Sigmoid colon (tissue), 6 donors: ENCODE measurements around the gene SMIM45.

Source experiments
- DNase-seq: peaks from one replicate; pipeline ENCODE4 v3.0.0-alpha.2; 2019
- H3K27ac ChIP-seq, 4 donors: fragments of 200-600 bp; sonication (generic); one replicate each; pipeline ENCODE4 v1.5.1; 2016 to 2019; ENCODE audit warnings: mild to moderate bottlenecking in 1 of 4
- H3K27me3 ChIP-seq, 3 donors: fragments of 200-600 bp; sonication (generic); one replicate each; pipeline ENCODE4 v1.5.1; 2019; ENCODE audit warnings: mild to moderate bottlenecking in 1 of 3
- H3K36me3 ChIP-seq, 4 donors: fragments of 200-600 bp; sonication (generic); one replicate each; pipeline ENCODE4 v1.5.1; 2016 to 2019
- H3K4me1 ChIP-seq, 4 donors: fragments of 200-600 bp; sonication (generic); one replicate each; pipeline ENCODE4 v1.5.1; 2017 to 2019
- H3K4me3 ChIP-seq, 4 donors: fragments of 200-600 bp; sonication (generic); one replicate each; pipeline ENCODE4 v1.5.1; 2017 to 2019; ENCODE audit warnings: mild to moderate bottlenecking in 2 of 4, moderate library complexity in 1 of 4
- H3K9me3 ChIP-seq, 4 donors: fragments of 200-600 bp in 3 of 4; sonication (generic) in 3 of 4; one replicate each; pipeline versions ENCODE4 v1.5.1 to v1.6.1; 2013 to 2019
- CTCF ChIP-seq, 4 experiments: fragments of 450-650 bp in 3 of 4; fragments of 200-600 bp in 1 of 4; IDR thresholded peaks; one replicate each; pipeline ENCODE4 v1.5.1; 2016 to 2019; ENCODE audit warnings: antibody characterized with exemption in 4 of 4, mild to moderate bottlenecking in 3 of 4, moderate library complexity in 2 of 4
- EP300 ChIP-seq, 4 donors: sonication (generic); formaldehyde crosslinking; IDR thresholded peaks; one replicate each; pipeline ENCODE4 v1.6.1; 2017; ENCODE audit warnings: antibody characterized with exemption in 4 of 4
- POLR2A ChIP-seq, 2 donors: fragments of 450-650 bp; IDR thresholded peaks; one replicate each; pipeline ENCODE4 v1.6.1; 2016; ENCODE audit warnings: antibody characterized with exemption in 2 of 2, mild to moderate bottlenecking in 2 of 2, moderate library complexity in 2 of 2
- POLR2AphosphoS5 ChIP-seq, 4 donors: sonication (generic); formaldehyde crosslinking; IDR thresholded peaks; one replicate each; pipeline ENCODE4 v1.6.1; 2017; ENCODE audit warnings: antibody characterized with exemption in 4 of 4
- WGBS, 2 donors: extraction: QIAGEN DNeasy Blood & Tissue Kit; methylation state at CpG; one replicate each; pipeline ENCODE4 v1.1.7; 2013; 5-methylcytosine and 5-hydroxymethylcytosine counted together
- intact Hi-C: fragments of 100-400 bp; cut with DNase I; formaldehyde crosslinking; loops from one replicate; pipeline ENCODE4 v1.15.1; 2023
- donor health status: healthy with polysubstance abuse.
- donor health status: healthy.

Gene SMIM45

DNA sequence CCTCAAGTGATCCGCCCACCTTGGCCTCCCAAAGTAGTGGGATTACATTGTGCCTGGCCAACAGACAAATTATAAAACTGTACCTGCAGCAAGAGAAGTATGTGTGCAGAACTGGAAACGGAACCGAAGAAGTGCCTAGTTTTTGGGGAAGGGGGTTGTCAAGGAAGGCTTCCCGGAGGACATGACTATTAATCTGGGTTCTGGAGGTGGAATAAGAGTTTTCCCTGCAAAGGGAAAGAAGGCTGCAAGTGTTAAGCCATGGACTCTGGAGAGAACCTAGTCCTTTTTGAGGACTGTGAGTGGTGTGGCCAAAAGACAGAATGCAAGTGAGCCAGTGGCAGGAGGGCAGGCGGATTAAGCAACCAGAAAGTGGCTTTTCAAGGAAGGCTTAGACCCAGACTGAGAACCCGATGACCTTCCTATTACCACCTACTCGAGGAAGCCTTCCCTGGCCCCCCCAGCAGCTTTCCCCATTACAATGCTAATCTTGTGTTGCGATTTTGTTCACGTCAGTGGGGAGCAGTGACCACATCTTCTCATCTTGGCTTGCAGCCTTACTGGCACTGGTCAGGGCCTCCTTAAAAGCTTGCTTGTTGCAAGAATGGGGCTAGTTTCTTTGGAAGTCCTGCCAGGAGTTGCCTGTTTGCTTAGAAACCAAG lies 11.6 kb downstream of the SMIM45 start:
- H3K27ac ChIP-seq = no peak overlapping the region
- no peaks in the 10 kb centered on the region for H3K9me3 ChIP-seq
- WGBS, 2 donors = 82 to 85% methylated on average over 9 of the region's 9 CpGs
- TF ChIP-seq POLR2AphosphoS5 (IDR thresholded peaks at IDR 0.05) (no peak), EP300 (IDR thresholded peaks at IDR 0.05) (no peak), CTCF (IDR thresholded peaks at IDR 0.05) (no peak), POLR2A (IDR thresholded peaks at IDR 0.05) (no peak)
- no peaks in the 10 kb centered on the region for H3K27me3 ChIP-seq
- H3K36me3 ChIP-seq = no peaks in the 10 kb centered on the region
- intact Hi-C loops = no loop called here
- DNase-seq = no peak
- no peak overlapping the region for H3K4me3 ChIP-seq
- peaks cover 0 to 6% (median 0%) of the 10 kb centered on the region in 4 donors for H3K4me1 ChIP-seq

DNA sequence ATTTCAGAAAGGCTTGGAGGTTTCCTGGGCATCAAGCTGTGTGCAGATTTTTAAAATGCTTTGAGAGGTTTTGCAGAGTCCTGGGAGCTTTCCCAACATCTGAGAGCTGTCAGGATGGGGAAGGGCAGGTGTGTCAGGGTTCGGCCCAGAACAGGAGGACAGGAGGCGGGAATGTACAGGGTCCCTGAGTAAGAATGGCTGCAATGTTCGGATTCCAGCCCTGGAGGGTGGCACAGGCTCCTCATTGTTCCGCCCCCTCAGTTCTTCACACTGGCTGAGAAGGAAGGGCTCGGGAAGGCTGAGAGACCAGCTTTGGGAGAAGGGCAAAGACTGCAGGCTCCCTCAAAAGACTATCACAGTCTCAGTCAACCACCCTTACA lies 12.2 kb downstream of the SMIM45 start:
- TF ChIP-seq POLR2AphosphoS5 (IDR thresholded peaks at IDR 0.05) = no peak
- Histone ChIP-seq H3K27ac (no peak overlapping the region), H3K27me3 (peaks cover 0 to 4% (median 4%) of the 10 kb centered on the region in 3 donors), H3K9me3 (no peaks in the 10 kb centered on the region), H3K4me1 (peaks cover 0 to 6% (median 0%) of the 10 kb centered on the region in 4 donors), H3K4me3 (no peak overlapping the region), H3K36me3 (no peaks in the 10 kb centered on the region)
- WGBS, 2 donors = 87 to 89% methylated on average over 5 of the region's 5 CpGs
- no peak for DNase-seq
- intact Hi-C loops = no loop called here

- Histone ChIP-seq H3K36me3 (no peaks in the 10 kb centered on the region), H3K9me3 (no peaks in the 10 kb centered on the region), H3K4me1 (no peaks in the 10 kb centered on the region), H3K4me3 (no peak overlapping the region), H3K27ac (no peak overlapping the region), H3K27me3 (peaks cover 0 to 14% (median 8%) of the 10 kb centered on the region in 3 donors)
- 95 to 99% methylated on average over 2 of the region's 2 CpGs for WGBS, 2 donors
- intact Hi-C loops = no loop called here
- TF ChIP-seq POLR2AphosphoS5 (IDR thresholded peaks at IDR 0.05) = no peak
- no peak for TF ChIP-seq POLR2A (IDR thresholded peaks at IDR 0.05)
- no peak for TF ChIP-seq CTCF (IDR thresholded peaks at IDR 0.05)
- TF ChIP-seq EP300 (IDR thresholded peaks at IDR 0.05) = no peak
- no peak for DNase-seq
Observed at GRCh38 chr22:41966225-41966606, 14.3 kb downstream of the SMIM45 start.

- no peak for DNase-seq
- intact Hi-C loops = no loop called here
- Histone ChIP-seq H3K36me3 (no peaks in the 10 kb centered on the region), H3K27me3 (peaks cover 0 to 19% (median 13%) of the 10 kb centered on the region in 3 donors), H3K4me1 (no peaks in the 10 kb centered on the region), H3K27ac (no peak overlapping the region), H3K9me3 (no peaks in the 10 kb centered on the region), H3K4me3 (no peak overlapping the region)
- TF ChIP-seq CTCF (IDR thresholded peaks at IDR 0.05) = peak in 1 of 4 experiments; percentile 20
- no peak for TF ChIP-seq EP300 (IDR thresholded peaks at IDR 0.05)
- 42 to 44% methylated on average over 8 of the region's 8 CpGs for WGBS, 2 donors
Observed at GRCh38 chr22:41966607-41967240, 14.8 kb downstream of the SMIM45 start.

- Histone ChIP-seq H3K27me3 (peaks cover 0 to 38% (median 29%) of the 10 kb centered on the region in 3 donors), H3K4me3 (no peak overlapping the region), H3K4me1 (no peaks in the 10 kb centered on the region), H3K9me3 (no peaks in the 10 kb centered on the region), H3K36me3 (no peaks in the 10 kb centered on the region), H3K27ac (no peak overlapping the region)
- 30 to 64% methylated on average over 9 of the region's 9 CpGs for WGBS, 2 donors
- DNase-seq = no peak
- intact Hi-C loops = no loop called here
- TF ChIP-seq EP300 (IDR thresholded peaks at IDR 0.05) (no peak), POLR2AphosphoS5 (IDR thresholded peaks at IDR 0.05) (no peak), POLR2A (IDR thresholded peaks at IDR 0.05) (no peak)
Observed at GRCh38 chr22:41968601-41969000, 16.7 kb downstream of the SMIM45 start.
